Measurements from ENCODE around the gene EPHX1.
"Not testable (repeated sequence)": the region's sequence is repeated elsewhere in the genome, so short reads cannot be mapped to it uniquely, and the experiment has no call there.

The EPHX1 gene

GRCh38 chr1:225806249-225806648, 3.7 kb upstream of the EPHX1 start:
- H2AK5ac ChIP-seq (ENCODE audit: low read depth, low read length) = no peak overlapping the region
- H2BK5ac ChIP-seq (ENCODE audit: low read length) = no peak overlapping the region
- no CpG with 5 or more reads among the region's 1 CpG for WGBS, 2 donors (ENCODE audit: extremely low coverage in 2 of 2, insufficient read length in 2 of 2, insufficient replicate concordance in 1 of 2)
- H3K36me3 ChIP-seq (replicated peaks in 1 of 2; ENCODE audit: control insufficient read depth in 2 of 2, insufficient read depth in 2 of 2, low read length in 2 of 2) = no peaks in the 10 kb centered on the region
- H3K27ac ChIP-seq (replicated peaks; ENCODE audit: low read length) = no peak overlapping the region
- H3K9me3 ChIP-seq (replicated peaks in 1 of 2; ENCODE audit: control insufficient read depth in 2 of 2, insufficient read depth in 1 of 2, low read depth in 1 of 2, low read length in 2 of 2) = no peaks in the 10 kb centered on the region
- H3K18ac ChIP-seq (ENCODE audit: low read length) = no peak overlapping the region
- no peak overlapping the region for H4K91ac ChIP-seq (ENCODE audit: low read depth, low read length, poor library complexity)
- no peak overlapping the region for H3K4ac ChIP-seq (ENCODE audit: low read length)
- H3K79me1 ChIP-seq (ENCODE audit: low read depth, low read length) = no peaks in the 10 kb centered on the region
- H3K4me1 ChIP-seq (ENCODE audit: control insufficient read depth in 2 of 2, insufficient read depth in 1 of 2, low read depth in 1 of 2, low read length in 2 of 2) = peaks cover 3 to 5% of the 10 kb centered on the region in 2 donors
- H2BK15ac ChIP-seq (ENCODE audit: low read length) = no peak overlapping the region
- no peak overlapping the region for H3K4me2 ChIP-seq (ENCODE audit: insufficient read depth, low read length, poor library complexity, severe bottlenecking)
- no peak overlapping the region for H4K8ac ChIP-seq (ENCODE audit: low read depth, low read length)
- no peak overlapping the region for H3K23ac ChIP-seq (ENCODE audit: low read depth, low read length, poor library complexity)
- no peak overlapping the region for H2AFZ ChIP-seq (ENCODE audit: low read length)
- no peak overlapping the region for H3K9ac ChIP-seq (ENCODE audit: low read depth, low read length, poor library complexity)
- H3K4me3 ChIP-seq (ENCODE audit: low read length in 2 of 2) = no peak overlapping the region
- no peak for DNase-seq (ENCODE audit: low spot score)
- H3K27me3 ChIP-seq (ENCODE audit: control insufficient read depth in 3 of 3, insufficient read depth in 3 of 3, low read depth in 1 of 3, low read length in 3 of 3) = peaks cover 0 to 7% (median 0%) of the 10 kb centered on the region in 3 experiments
- no peak overlapping the region for H2BK12ac ChIP-seq (ENCODE audit: low read length)
- H2BK120ac ChIP-seq (ENCODE audit: low read depth, low read length) = no peak overlapping the region
- no peak overlapping the region for H3K14ac ChIP-seq (ENCODE audit: low read length)

GRCh38 chr1:225806736-225807135, 3.2 kb upstream of the EPHX1 start:
- H3K4me2 ChIP-seq (ENCODE audit: insufficient read depth, low read length, poor library complexity, severe bottlenecking); H3K79me1 ChIP-seq (ENCODE audit: low read depth, low read length); H3K18ac ChIP-seq (ENCODE audit: low read length); H2BK12ac ChIP-seq (ENCODE audit: low read length); H3K36me3 ChIP-seq (replicated peaks in 1 of 2; ENCODE audit: control insufficient read depth in 2 of 2, insufficient read depth in 2 of 2, low read length in 2 of 2); H3K4ac ChIP-seq (ENCODE audit: low read length); H3K9ac ChIP-seq (ENCODE audit: low read depth, low read length, poor library complexity); H3K9me3 ChIP-seq (replicated peaks in 1 of 2; ENCODE audit: control insufficient read depth in 2 of 2, insufficient read depth in 1 of 2, low read depth in 1 of 2, low read length in 2 of 2); H4K91ac ChIP-seq (ENCODE audit: low read depth, low read length, poor library complexity); H2BK15ac ChIP-seq (ENCODE audit: low read length); H3K14ac ChIP-seq (ENCODE audit: low read length); H2BK5ac ChIP-seq (ENCODE audit: low read length); H3K4me3 ChIP-seq (ENCODE audit: low read length in 2 of 2); H2AFZ ChIP-seq (ENCODE audit: low read length); H4K8ac ChIP-seq (ENCODE audit: low read depth, low read length); H2AK5ac ChIP-seq (ENCODE audit: low read depth, low read length); H3K27ac ChIP-seq (replicated peaks; ENCODE audit: low read length); H3K27me3 ChIP-seq (ENCODE audit: control insufficient read depth in 3 of 3, insufficient read depth in 3 of 3, low read depth in 1 of 3, low read length in 3 of 3); H3K23ac ChIP-seq (ENCODE audit: low read depth, low read length, poor library complexity); H3K4me1 ChIP-seq (ENCODE audit: control insufficient read depth in 2 of 2, insufficient read depth in 1 of 2, low read depth in 1 of 2, low read length in 2 of 2); DNase-seq (ENCODE audit: low spot score); H2BK120ac ChIP-seq (ENCODE audit: low read depth, low read length): not testable (repeated sequence)
- WGBS, 2 donors (ENCODE audit: extremely low coverage in 2 of 2, insufficient read length in 2 of 2, insufficient replicate concordance in 1 of 2) = no CpG with 5 or more reads among the region's 3 CpGs

GRCh38 chr1:225808136-225808535, 1.8 kb upstream of the EPHX1 start:
- H3K18ac ChIP-seq (ENCODE audit: low read length) = no peak overlapping the region
- no peak overlapping the region for H4K8ac ChIP-seq (ENCODE audit: low read depth, low read length)
- no peaks in the 10 kb centered on the region for H3K9me3 ChIP-seq (replicated peaks in 1 of 2; ENCODE audit: control insufficient read depth in 2 of 2, insufficient read depth in 1 of 2, low read depth in 1 of 2, low read length in 2 of 2)
- no peak overlapping the region for H4K91ac ChIP-seq (ENCODE audit: low read depth, low read length, poor library complexity)
- H3K4me2 ChIP-seq (ENCODE audit: insufficient read depth, low read length, poor library complexity, severe bottlenecking) = no peak overlapping the region
- H3K27me3 ChIP-seq (ENCODE audit: control insufficient read depth in 3 of 3, insufficient read depth in 3 of 3, low read depth in 1 of 3, low read length in 3 of 3) = peaks cover 0 to 8% (median 0%) of the 10 kb centered on the region in 3 experiments
- H3K79me1 ChIP-seq (ENCODE audit: low read depth, low read length) = no peaks in the 10 kb centered on the region
- no peak overlapping the region for H2BK15ac ChIP-seq (ENCODE audit: low read length)
- no peak overlapping the region for H2AFZ ChIP-seq (ENCODE audit: low read length)
- peaks cover 0 to 5% of the 10 kb centered on the region in 2 donors for H3K36me3 ChIP-seq (replicated peaks in 1 of 2; ENCODE audit: control insufficient read depth in 2 of 2, insufficient read depth in 2 of 2, low read length in 2 of 2)
- no peak overlapping the region for H3K4me3 ChIP-seq (ENCODE audit: low read length in 2 of 2)
- no CpG with 5 or more reads among the region's 5 CpGs for WGBS, 2 donors (ENCODE audit: extremely low coverage in 2 of 2, insufficient read length in 2 of 2, insufficient replicate concordance in 1 of 2)
- H3K9ac ChIP-seq (ENCODE audit: low read depth, low read length, poor library complexity) = no peak overlapping the region
- H2BK120ac ChIP-seq (ENCODE audit: low read depth, low read length) = no peak overlapping the region
- DNase-seq (ENCODE audit: low spot score) = no peak
- peaks cover 4 to 6% of the 10 kb centered on the region in 2 donors for H3K4me1 ChIP-seq (ENCODE audit: control insufficient read depth in 2 of 2, insufficient read depth in 1 of 2, low read depth in 1 of 2, low read length in 2 of 2)
- no peak overlapping the region for H2BK12ac ChIP-seq (ENCODE audit: low read length)
- H3K23ac ChIP-seq (ENCODE audit: low read depth, low read length, poor library complexity) = no peak overlapping the region
- no peak overlapping the region for H2AK5ac ChIP-seq (ENCODE audit: low read depth, low read length)
- H2BK5ac ChIP-seq (ENCODE audit: low read length) = no peak overlapping the region
- no peak overlapping the region for H3K27ac ChIP-seq (replicated peaks; ENCODE audit: low read length)
- no peak overlapping the region for H3K14ac ChIP-seq (ENCODE audit: low read length)
- H3K4ac ChIP-seq (ENCODE audit: low read length) = no peak overlapping the region

- Histone ChIP-seq H3K23ac (ENCODE audit: low read depth, low read length, poor library complexity) (peak overlapping the region; percentile 83), H3K18ac (ENCODE audit: low read length) (peak overlapping the region; percentile 95), H3K4me3 (ENCODE audit: low read length in 2 of 2) (peak overlapping the region; percentile 56 to 88), H3K4me2 (ENCODE audit: insufficient read depth, low read length, poor library complexity, severe bottlenecking) (peak overlapping the region; percentile 97), H3K4me1 (ENCODE audit: control insufficient read depth in 2 of 2, insufficient read depth in 1 of 2, low read depth in 1 of 2, low read length in 2 of 2) (peaks cover 9 to 16% of the 10 kb centered on the region in 2 donors), H2AFZ (ENCODE audit: low read length) (peak overlapping the region; percentile 87), H3K9ac (ENCODE audit: low read depth, low read length, poor library complexity) (peak overlapping the region; percentile 94)
- not testable (repeated sequence) for H3K36me3 ChIP-seq (replicated peaks in 1 of 2; ENCODE audit: control insufficient read depth in 2 of 2, insufficient read depth in 2 of 2, low read length in 2 of 2); H3K27ac ChIP-seq (replicated peaks; ENCODE audit: low read length); H3K4ac ChIP-seq (ENCODE audit: low read length); H3K14ac ChIP-seq (ENCODE audit: low read length); H2BK5ac ChIP-seq (ENCODE audit: low read length); H4K8ac ChIP-seq (ENCODE audit: low read depth, low read length); H4K91ac ChIP-seq (ENCODE audit: low read depth, low read length, poor library complexity); DNase-seq (ENCODE audit: low spot score); H3K9me3 ChIP-seq (replicated peaks in 1 of 2; ENCODE audit: control insufficient read depth in 2 of 2, insufficient read depth in 1 of 2, low read depth in 1 of 2, low read length in 2 of 2); H2AK5ac ChIP-seq (ENCODE audit: low read depth, low read length); H3K27me3 ChIP-seq (ENCODE audit: control insufficient read depth in 3 of 3, insufficient read depth in 3 of 3, low read depth in 1 of 3, low read length in 3 of 3); H2BK120ac ChIP-seq (ENCODE audit: low read depth, low read length); H2BK12ac ChIP-seq (ENCODE audit: low read length); H2BK15ac ChIP-seq (ENCODE audit: low read length); H3K79me1 ChIP-seq (ENCODE audit: low read depth, low read length)
- no CpG with 5 or more reads among the region's 29 CpGs for WGBS, 2 donors (ENCODE audit: extremely low coverage in 2 of 2, insufficient read length in 2 of 2, insufficient replicate concordance in 1 of 2)
Observed at GRCh38 chr1:225810579-225811538, 935 bp downstream of the EPHX1 start.

All from neuronal stem cell (in vitro differentiated cells).